ENCODE measurements around the gene NUDT14.

- TF ChIP-seq POLR2A (IDR thresholded peaks at IDR 0.05) (no peak), CTCF (IDR thresholded peaks at IDR 0.05) (no peak)
Observed at GRCh38 chr14:105155071-105155651, 26.0 kb downstream of the NUDT14 start.
